ENCODE data around the gene SHISAL1.

Gene SHISAL1

GRCh38 chr22:44288913-44289312 is 23.8 kb downstream of the SHISAL1 start:
- H3K36me3 Mint-ChIP-seq: no peaks in the 10 kb centered on the region
- peaks cover under 1% of the 10 kb centered on the region for H3K9me3 Mint-ChIP-seq (ENCODE audit: low read depth)
- peaks cover 2% of the 10 kb centered on the region for H3K27me3 Mint-ChIP-seq
- H3K27ac Mint-ChIP-seq: no peak overlapping the region
- no peak overlapping the region for H3K4me3 Mint-ChIP-seq
- H3K4me1 Mint-ChIP-seq (ENCODE audit: low read depth): no peaks in the 10 kb centered on the region

- no peak overlapping the region for H3K27ac Mint-ChIP-seq
- H3K9me3 Mint-ChIP-seq (ENCODE audit: low read depth): no peaks in the 10 kb centered on the region
- no peaks in the 10 kb centered on the region for H3K36me3 Mint-ChIP-seq
- no peaks in the 10 kb centered on the region for H3K4me1 Mint-ChIP-seq (ENCODE audit: low read depth)
- H3K4me3 Mint-ChIP-seq: no peak overlapping the region
- H3K27me3 Mint-ChIP-seq: peaks cover 2% of the 10 kb centered on the region
Measured at GRCh38 chr22:44287741-44288140, 25.0 kb downstream of the SHISAL1 start.

DNA sequence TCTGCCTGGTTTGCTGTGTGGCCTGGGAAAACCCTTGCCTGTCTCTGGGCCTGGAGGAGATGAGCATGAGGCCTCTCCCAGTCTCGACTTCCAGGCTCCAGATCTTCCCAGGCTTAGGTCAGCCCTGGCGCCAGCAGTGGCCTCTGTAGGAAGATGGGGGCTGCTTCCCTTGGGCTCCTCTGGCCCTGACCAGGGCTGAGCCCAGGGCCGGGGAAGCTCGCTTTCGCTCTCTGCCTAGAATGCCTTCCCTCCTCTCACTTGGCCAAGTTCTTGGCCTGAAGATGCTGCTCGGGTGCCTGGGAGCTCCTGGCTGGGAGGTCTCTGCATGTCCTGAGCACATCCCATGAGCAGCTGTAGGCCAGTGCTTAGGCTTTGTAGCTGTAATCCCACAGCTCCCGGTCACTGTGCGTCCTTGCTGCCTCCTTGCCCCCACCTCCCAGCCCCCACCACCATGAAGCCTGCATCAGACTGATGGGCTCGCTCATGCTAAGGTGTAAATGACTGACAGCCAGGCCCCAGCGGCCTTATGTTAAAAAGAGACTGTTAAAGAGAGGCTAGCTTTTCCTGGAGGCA is 25.5 kb downstream of the SHISAL1 start:
- Mint-ChIP-seq H3K36me3 (no peaks in the 10 kb centered on the region), H3K4me1 (ENCODE audit: low read depth) (no peaks in the 10 kb centered on the region), H3K27ac (no peak overlapping the region), H3K27me3 (peaks cover 2% of the 10 kb centered on the region), H3K9me3 (ENCODE audit: low read depth) (no peaks in the 10 kb centered on the region), H3K4me3 (no peak overlapping the region)

DNA sequence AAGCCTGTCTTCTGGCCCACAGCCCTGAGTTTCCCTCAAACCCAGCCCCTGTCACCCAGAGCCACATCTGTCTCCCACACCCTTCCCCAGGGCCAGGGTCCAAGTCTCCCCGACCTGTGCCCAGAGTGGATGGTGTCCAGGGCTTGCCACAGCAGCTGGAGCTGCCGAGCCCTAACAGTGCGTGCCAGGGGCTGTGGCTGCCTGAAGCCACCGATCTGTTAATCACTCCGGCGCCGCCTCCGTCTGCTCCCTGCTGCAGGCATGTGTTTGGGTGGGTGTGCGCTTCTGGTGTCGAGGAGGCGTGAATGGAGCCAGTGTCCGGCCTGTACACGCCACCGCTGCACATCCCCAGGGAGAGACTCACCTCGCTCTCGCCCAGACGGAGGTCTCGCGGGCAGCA is 26.1 kb downstream of the SHISAL1 start:
- no peaks in the 10 kb centered on the region for H3K4me1 Mint-ChIP-seq (ENCODE audit: low read depth)
- H3K27me3 Mint-ChIP-seq: peaks cover 2% of the 10 kb centered on the region
- H3K36me3 Mint-ChIP-seq: no peaks in the 10 kb centered on the region
- no peaks in the 10 kb centered on the region for H3K9me3 Mint-ChIP-seq (ENCODE audit: low read depth)
- no peak overlapping the region for H3K27ac Mint-ChIP-seq
- no peak overlapping the region for H3K4me3 Mint-ChIP-seq

- Mint-ChIP-seq H3K27ac (no peak overlapping the region), H3K9me3 (ENCODE audit: low read depth) (no peaks in the 10 kb centered on the region), H3K4me3 (no peak overlapping the region), H3K27me3 (peaks cover 2% of the 10 kb centered on the region), H3K4me1 (ENCODE audit: low read depth) (no peaks in the 10 kb centered on the region), H3K36me3 (no peaks in the 10 kb centered on the region)
Measured at GRCh38 chr22:44284711-44285110, 28.0 kb downstream of the SHISAL1 start.

- H3K36me3 Mint-ChIP-seq: no peaks in the 10 kb centered on the region
- peaks cover 2% of the 10 kb centered on the region for H3K27me3 Mint-ChIP-seq
- no peaks in the 10 kb centered on the region for H3K9me3 Mint-ChIP-seq (ENCODE audit: low read depth)
- no peaks in the 10 kb centered on the region for H3K4me1 Mint-ChIP-seq (ENCODE audit: low read depth)
- H3K4me3 Mint-ChIP-seq: no peak overlapping the region
- no peak overlapping the region for H3K27ac Mint-ChIP-seq
Measured at GRCh38 chr22:44281768-44282637, 30.7 kb downstream of the SHISAL1 start.

DNA sequence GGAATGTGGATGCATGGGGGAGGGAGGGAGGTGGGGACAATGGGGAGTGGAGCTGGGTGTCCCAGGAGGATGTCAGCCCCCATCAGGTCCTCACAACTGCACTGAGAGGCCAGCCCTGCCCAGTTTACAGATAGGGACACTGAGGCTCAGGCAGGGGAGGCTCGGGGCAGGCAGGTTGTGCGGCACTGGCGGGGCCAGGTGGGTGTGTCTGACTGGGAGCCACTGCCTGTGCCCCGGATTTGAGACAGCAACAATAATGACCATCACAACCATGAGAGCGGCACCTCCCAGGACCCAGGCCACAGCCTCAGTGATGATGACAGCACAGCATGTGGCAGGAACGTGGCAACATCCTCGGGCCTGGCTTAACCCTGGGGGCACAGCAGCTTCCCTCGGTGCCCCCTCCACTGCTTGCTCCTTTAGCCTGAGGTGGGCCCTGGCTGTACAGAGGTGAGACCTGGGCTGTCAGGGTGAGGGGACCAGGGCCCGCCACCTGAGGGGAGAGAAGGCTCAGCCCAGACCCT is 32.0 kb downstream of the SHISAL1 start:
- Mint-ChIP-seq H3K4me3 (no peak overlapping the region), H3K4me1 (ENCODE audit: low read depth) (no peaks in the 10 kb centered on the region), H3K9me3 (ENCODE audit: low read depth) (no peaks in the 10 kb centered on the region), H3K36me3 (no peaks in the 10 kb centered on the region), H3K27ac (no peak overlapping the region), H3K27me3 (peaks cover 2% of the 10 kb centered on the region)

DNA sequence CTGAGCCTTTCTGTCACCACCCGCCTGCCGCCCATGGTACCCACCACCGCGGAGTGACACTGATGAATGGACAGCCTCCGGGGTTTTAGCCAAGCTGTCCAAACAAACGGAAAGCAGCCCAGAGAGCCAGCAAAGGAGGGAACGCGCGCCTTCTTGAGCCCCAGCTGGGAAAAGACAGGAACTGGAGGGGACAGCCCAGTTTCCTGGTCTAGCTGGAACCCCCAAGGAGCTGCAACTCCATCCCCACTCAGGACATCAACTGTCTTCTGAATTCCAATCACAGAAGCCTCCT is 33.7 kb downstream of the SHISAL1 start:
- H3K4me3 Mint-ChIP-seq: no peak overlapping the region
- H3K4me1 Mint-ChIP-seq (ENCODE audit: low read depth): no peaks in the 10 kb centered on the region
- no peak overlapping the region for H3K27ac Mint-ChIP-seq
- no peaks in the 10 kb centered on the region for H3K27me3 Mint-ChIP-seq
- no peaks in the 10 kb centered on the region for H3K36me3 Mint-ChIP-seq
- no peaks in the 10 kb centered on the region for H3K9me3 Mint-ChIP-seq (ENCODE audit: low read depth)

DNA sequence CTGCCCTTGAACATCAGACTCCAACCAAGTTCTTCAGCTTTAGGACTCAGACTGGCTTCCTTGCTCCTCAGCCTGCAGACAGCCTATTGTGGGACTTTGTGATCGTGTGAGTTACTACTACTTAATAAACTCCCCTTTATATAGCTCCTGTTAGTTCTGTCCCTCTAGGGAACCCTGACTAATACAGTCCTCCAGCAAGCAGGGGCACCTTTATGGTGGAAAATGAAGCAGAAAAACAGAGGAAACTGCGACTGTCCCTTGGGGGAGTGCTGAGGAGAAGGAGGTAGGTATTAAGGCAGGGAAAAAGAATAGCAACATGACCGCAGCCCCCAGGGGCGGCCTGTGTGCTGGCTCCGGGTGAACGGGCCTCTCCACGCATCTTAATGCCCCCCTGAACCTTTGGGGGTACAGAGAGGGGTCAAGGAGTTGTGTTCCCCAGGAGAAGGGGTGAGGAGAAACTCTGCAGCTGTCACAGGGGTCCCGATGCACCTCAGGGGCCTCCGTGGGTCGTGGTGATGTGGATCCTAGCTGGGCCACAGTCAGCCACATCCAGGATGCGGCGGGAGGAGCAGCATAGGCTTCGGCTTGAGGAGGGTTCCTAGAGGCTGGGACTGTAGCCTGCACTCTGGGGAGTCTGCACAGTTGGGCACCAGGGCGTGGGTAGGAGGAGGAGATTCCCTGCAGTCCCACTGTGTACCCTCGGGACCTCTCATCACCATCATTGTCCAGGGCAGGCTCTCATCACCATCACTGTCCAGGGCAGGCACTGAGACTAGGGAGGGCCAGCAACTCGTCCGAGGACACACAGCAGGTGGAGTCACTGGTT is 34.3 kb downstream of the SHISAL1 start:
- H3K36me3 Mint-ChIP-seq: no peaks in the 10 kb centered on the region

DNA sequence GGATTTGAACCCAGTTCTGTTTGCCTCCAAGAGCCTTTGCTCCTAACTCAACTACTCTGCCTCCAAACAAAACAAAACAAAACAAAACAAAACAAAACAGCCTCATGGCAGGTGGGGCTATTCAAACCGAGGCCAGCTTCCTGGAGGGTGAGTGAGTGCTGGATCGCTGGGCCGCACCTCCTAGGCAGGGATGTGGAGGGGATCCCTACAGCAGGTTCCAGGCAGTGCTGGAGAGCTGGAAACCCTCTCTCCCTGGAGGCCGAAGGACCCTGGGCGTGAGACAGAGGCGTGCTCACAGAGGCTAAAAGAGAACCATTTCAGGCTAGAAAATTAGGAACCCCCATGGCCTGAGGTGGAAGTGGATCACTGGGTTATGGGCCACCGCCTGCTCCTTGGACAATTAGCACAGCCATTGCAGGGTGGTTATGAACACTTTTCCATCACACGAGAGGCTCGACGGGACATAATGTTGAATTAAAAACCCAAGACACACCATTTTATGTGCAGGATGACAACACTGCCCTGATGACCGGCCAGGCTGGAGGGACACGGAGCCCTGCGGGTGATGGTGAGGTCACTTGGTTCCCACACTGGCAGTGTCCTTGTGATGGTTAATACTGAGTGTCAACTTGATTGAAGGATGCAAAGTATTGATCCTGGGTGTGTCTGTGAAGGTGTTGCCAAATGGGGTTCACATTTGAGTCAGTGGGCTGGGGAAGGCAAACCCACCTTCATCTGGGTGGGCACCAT is 35.2 kb downstream of the SHISAL1 start:
- no peaks in the 10 kb centered on the region for H3K4me1 Mint-ChIP-seq (ENCODE audit: low read depth)
- no peaks in the 10 kb centered on the region for H3K27me3 Mint-ChIP-seq
- no peak overlapping the region for H3K4me3 Mint-ChIP-seq
- H3K36me3 Mint-ChIP-seq: no peaks in the 10 kb centered on the region
- H3K27ac Mint-ChIP-seq: no peak overlapping the region
- no peaks in the 10 kb centered on the region for H3K9me3 Mint-ChIP-seq (ENCODE audit: low read depth)

More for the DNA sequence above, 34.3 kb downstream of the SHISAL1 start:
- Mint-ChIP-seq H3K27ac (no peak overlapping the region), H3K27me3 (no peaks in the 10 kb centered on the region), H3K4me1 (ENCODE audit: low read depth) (no peaks in the 10 kb centered on the region), H3K9me3 (ENCODE audit: low read depth) (no peaks in the 10 kb centered on the region), H3K4me3 (no peak overlapping the region)

GRCh38 chr22:44276706-44277356 is 35.9 kb downstream of the SHISAL1 start:
- H3K9me3 Mint-ChIP-seq (ENCODE audit: low read depth): no peaks in the 10 kb centered on the region
- no peaks in the 10 kb centered on the region for H3K36me3 Mint-ChIP-seq
- no peaks in the 10 kb centered on the region for H3K27me3 Mint-ChIP-seq
- no peak overlapping the region for H3K4me3 Mint-ChIP-seq
- H3K27ac Mint-ChIP-seq: no peak overlapping the region
- H3K4me1 Mint-ChIP-seq (ENCODE audit: low read depth): no peaks in the 10 kb centered on the region

DNA sequence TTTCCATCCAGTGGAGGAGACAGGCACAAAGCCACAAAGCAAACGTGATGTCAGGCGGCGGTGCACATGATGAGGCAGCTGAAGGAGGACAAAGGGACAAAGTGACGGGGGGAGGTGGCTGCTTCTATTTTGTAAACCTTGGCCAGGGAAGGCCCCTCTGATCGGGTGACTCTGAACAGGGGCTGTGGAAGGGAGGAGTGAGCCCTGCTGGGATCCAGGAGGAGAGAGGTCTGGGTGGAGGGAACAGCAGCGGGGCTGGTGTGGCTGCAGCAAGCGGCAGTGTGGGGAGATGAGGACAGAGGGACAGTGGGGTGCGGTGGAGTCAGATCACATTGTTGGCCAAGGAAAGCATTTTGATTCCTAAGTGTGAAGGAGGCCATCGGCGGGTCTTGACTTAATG is 36.7 kb downstream of the SHISAL1 start:
- no peaks in the 10 kb centered on the region for H3K9me3 Mint-ChIP-seq (ENCODE audit: low read depth)
- H3K27me3 Mint-ChIP-seq: no peaks in the 10 kb centered on the region
- H3K27ac Mint-ChIP-seq: no peak overlapping the region
- H3K4me1 Mint-ChIP-seq (ENCODE audit: low read depth): no peaks in the 10 kb centered on the region
- no peak overlapping the region for H3K4me3 Mint-ChIP-seq
- no peaks in the 10 kb centered on the region for H3K36me3 Mint-ChIP-seq

DNA sequence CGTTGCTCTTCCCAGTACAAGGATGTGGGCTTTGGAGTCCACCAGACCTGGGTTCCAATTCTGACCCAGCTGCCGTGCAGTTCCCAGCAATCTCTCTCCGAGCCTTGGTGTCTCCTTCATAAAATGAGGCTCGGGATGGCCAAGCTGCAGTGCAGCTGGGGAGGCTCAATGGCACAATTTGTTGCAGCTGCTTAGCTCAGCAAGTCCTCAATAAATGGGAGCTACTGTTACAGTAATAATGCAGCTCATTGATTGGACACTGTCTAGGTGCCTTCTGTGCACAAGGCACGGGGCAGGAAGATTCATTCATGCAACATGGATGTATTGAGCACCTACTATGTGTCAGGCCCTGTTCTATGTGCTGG is 37.1 kb downstream of the SHISAL1 start:
- no peaks in the 10 kb centered on the region for H3K27me3 Mint-ChIP-seq
- no peaks in the 10 kb centered on the region for H3K4me1 Mint-ChIP-seq (ENCODE audit: low read depth)
- H3K36me3 Mint-ChIP-seq: no peaks in the 10 kb centered on the region
- no peaks in the 10 kb centered on the region for H3K9me3 Mint-ChIP-seq (ENCODE audit: low read depth)
- H3K27ac Mint-ChIP-seq: no peak overlapping the region
- no peak overlapping the region for H3K4me3 Mint-ChIP-seq

DNA sequence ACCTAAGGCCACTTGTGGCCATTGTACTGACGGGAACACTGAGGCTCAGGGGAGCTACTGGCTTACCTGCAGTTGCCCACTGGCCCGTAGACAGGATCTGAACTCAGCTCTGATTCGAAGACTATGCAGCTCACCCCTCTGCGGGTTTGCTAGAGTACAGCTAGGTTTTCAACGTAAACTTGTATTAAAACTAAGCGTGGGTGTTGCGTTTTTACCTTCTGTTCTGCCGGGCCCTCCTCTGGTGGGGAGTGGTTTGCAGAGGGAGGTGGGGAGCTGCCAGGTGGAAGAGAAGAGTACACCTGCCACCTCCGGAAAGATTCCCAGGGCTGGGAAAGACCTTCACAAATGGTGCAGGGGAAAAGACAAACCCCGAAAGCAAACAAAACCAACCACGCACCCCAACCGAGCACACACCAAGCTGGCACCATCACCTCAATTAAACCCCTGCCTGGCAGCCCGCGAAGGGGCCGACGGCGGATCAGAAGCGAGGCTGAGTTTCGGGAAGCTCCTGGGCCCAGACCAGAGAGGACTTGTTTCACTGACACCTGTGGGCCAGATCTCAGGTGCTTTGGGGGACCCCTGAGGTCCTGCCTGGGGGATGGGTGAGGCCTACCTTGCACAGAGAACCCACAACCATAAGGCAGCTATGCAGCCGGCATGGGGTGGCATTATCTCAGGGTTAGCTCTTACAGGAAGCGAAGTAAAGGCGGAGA is 37.7 kb downstream of the SHISAL1 start:
- no peak overlapping the region for H3K4me3 Mint-ChIP-seq
- no peaks in the 10 kb centered on the region for H3K9me3 Mint-ChIP-seq (ENCODE audit: low read depth)
- no peak overlapping the region for H3K27ac Mint-ChIP-seq
- H3K4me1 Mint-ChIP-seq (ENCODE audit: low read depth): no peaks in the 10 kb centered on the region
- H3K36me3 Mint-ChIP-seq: no peaks in the 10 kb centered on the region
- H3K27me3 Mint-ChIP-seq: no peaks in the 10 kb centered on the region
